Choroid plexus epithelial cell (primary cell): ENCODE measurements around the gene UNC119.
A peak's percentile ranks its signal among the peaks of the same experiment; 100 is the strongest.

Experiments
- DNase-seq: peaks from one replicate; pipeline ENCODE4 v3.0.0-alpha.2; 2010; ENCODE audit warnings: low read depth
- H3K4me3 ChIP-seq: 2 replicates; pipeline ENCODE4 v1.5.1; 2011; ENCODE audit warnings: low read depth, mild to moderate bottlenecking, control low read depth, low read length, moderate library complexity
- TF ChIP-seq, protein P1 (sequence below): conservative IDR thresholded peaks from 2 replicates; pipeline ENCODE4 v1.5.1; 2011; ENCODE audit warnings: low read depth, mild to moderate bottlenecking, control low read depth, inconsistent platforms, low read length, moderate library complexity

UNC119 gene

GRCh38 chr17:28548417-28549130 is 3.9 kb downstream of the UNC119 start:
- no peak overlapping the region for H3K4me3 ChIP-seq
- TF ChIP-seq, protein P1, sequence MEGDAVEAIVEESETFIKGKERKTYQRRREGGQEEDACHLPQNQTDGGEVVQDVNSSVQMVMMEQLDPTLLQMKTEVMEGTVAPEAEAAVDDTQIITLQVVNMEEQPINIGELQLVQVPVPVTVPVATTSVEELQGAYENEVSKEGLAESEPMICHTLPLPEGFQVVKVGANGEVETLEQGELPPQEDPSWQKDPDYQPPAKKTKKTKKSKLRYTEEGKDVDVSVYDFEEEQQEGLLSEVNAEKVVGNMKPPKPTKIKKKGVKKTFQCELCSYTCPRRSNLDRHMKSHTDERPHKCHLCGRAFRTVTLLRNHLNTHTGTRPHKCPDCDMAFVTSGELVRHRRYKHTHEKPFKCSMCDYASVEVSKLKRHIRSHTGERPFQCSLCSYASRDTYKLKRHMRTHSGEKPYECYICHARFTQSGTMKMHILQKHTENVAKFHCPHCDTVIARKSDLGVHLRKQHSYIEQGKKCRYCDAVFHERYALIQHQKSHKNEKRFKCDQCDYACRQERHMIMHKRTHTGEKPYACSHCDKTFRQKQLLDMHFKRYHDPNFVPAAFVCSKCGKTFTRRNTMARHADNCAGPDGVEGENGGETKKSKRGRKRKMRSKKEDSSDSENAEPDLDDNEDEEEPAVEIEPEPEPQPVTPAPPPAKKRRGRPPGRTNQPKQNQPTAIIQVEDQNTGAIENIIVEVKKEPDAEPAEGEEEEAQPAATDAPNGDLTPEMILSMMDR: no peak
- DNase-seq: no peak

GRCh38 chr17:28547623-28548416 is 4.6 kb downstream of the UNC119 start:
- H3K4me3 ChIP-seq: no peak overlapping the region
- peak; percentile 77 for DNase-seq
- TF ChIP-seq, protein P1: peak; percentile 89

DNA sequence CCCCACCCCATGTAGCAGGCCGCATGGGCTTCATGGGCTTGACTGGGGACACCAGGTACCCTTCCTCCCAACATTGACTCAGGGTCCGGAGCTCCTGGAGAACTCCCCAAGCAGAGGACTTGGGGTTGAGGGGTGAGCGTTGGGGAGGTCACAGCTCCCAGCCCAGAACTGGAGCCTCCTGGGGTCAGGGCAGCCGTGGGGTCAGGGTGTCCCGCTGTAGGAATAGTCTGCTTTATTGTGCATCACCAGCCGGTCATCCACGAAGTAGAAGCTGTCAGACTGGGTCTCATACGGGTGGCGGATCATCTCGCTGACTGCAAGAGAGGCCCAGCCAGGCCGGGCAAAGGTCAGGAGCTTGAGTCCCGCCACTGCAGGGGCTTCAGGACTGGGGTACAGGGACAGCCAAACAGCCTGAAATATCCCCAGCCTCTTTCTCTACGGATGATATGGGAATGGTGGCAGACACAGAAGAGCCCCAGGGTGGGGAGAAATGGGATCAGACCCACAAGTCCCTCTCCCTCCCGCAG is 5.3 kb downstream of the UNC119 start:
- no peak overlapping the region for H3K4me3 ChIP-seq
- TF ChIP-seq, protein P1: no peak
- no peak for DNase-seq

- no peak for DNase-seq
- H3K4me3 ChIP-seq: no peak overlapping the region
- TF ChIP-seq, protein P1: no peak
Measured at GRCh38 chr17:28545787-28546415, 6.5 kb downstream of the UNC119 start.

DNA sequence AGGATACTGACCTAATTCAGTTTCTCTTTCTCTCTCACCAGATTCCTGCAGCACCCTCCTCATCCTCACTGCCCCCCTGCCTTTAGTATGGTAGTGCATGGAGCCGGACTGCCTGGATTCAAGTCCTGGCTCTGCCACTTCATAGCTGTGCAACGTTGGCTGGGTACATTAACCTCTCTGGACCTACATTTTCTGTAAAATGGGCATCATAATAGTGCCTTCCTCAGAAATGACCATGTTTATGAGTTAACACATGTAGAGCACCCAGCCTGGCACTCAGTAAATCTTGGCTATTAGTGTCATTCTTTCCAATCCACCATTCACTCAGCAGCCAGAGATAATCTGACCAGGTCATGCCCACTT is 7.3 kb downstream of the UNC119 start:
- TF ChIP-seq, protein P1: no peak
- no peak for DNase-seq
- no peak overlapping the region for H3K4me3 ChIP-seq

- TF ChIP-seq, protein P1: no peak
- no peak for DNase-seq
- no peak overlapping the region for H3K4me3 ChIP-seq
Measured at GRCh38 chr17:28544402-28545140, 7.9 kb downstream of the UNC119 start.
